Muscle layer of colon (tissue), 2 donors: ENCODE data around the gene SPATA32.

ENCODE experiments used
- H3K27ac ChIP-seq: one replicate; pipeline ENCODE4 v1.7.0; 2013; ENCODE audit warnings: low read depth, mild to moderate bottlenecking, low read length, moderate library complexity
- H3K27me3 ChIP-seq, 2 donors: one replicate each; pipeline ENCODE4 v1.7.0; 2013; ENCODE audit warnings: low read length in 2 of 2, mild to moderate bottlenecking in 2 of 2; ENCODE audit not compliant: insufficient read depth in 2 of 2, control insufficient read depth in 1 of 2
- H3K36me3 ChIP-seq: one replicate; pipeline ENCODE4 v1.7.0; 2013; ENCODE audit warnings: mild to moderate bottlenecking, low read length; ENCODE audit not compliant: insufficient read depth
- H3K4me1 ChIP-seq: one replicate; pipeline ENCODE4 v1.7.0; 2013; ENCODE audit warnings: mild to moderate bottlenecking, low read length; ENCODE audit not compliant: insufficient read depth
- H3K4me3 ChIP-seq, 2 donors: one replicate each; pipeline ENCODE4 v1.7.0; 2013; ENCODE audit warnings: low read length in 2 of 2, low read depth in 1 of 2, mild to moderate bottlenecking in 1 of 2, moderate library complexity in 1 of 2
- H3K9ac ChIP-seq: one replicate; pipeline ENCODE4 v1.7.0; 2013; ENCODE audit warnings: low read length
- H3K9me3 ChIP-seq: one replicate; pipeline ENCODE4 v1.7.0; 2013; ENCODE audit warnings: mild to moderate bottlenecking, low read length
- donor health status: abdominal sarcoma.
- donor health status: Adenocarcinoma of cecum.

SPATA32 gene

DNA sequence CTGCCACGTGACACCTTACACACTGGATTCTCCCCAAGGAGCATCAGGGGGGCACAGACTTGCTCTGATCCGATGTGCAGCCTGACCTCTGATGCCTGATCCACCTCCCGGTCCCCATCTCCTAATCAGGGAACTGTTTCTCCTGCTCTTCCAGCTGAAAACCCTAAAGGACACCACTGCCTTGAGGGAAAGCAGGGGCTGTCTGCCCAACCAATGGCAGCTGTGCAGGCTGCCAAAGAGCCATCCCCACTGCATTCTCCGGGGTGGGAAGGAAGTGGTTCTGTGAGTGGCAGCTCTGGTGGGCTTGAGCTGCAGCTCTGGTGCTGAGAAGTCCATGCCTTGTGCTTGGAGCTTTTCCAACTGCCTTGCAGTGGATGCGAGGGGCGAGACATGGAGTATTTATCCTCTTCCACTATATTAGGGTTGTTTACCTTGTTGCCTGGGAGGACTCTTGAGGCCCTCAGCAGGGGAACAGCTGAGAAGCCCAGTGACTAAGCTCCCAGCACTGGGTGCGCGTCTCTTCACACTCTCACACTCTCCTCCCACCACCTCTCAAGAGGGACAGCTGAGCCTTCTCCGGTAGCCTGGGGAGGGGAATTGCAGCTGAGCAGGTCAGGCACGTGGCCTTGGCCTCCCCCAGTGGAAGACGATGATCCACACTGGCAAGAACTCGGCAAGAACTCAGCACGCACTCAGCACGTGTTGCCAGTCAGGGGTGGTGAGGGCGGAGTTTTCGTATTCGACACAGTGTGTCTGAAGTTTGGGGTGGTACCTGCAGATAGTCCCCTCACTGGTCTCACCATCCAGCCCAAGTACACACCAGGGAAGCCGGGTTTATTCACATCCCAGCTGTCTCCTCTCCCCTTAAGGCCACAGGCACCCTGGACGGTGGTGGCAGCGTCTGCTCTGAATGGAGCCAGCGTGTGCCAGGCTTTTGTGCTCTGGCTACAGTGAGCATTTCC is 21.1 kb upstream of the SPATA32 start:
- no peaks in the 10 kb centered on the region for H3K27me3 ChIP-seq
- peaks cover 64% of the 10 kb centered on the region for H3K4me1 ChIP-seq
- peak overlapping the region in 1 of 2 donors; percentile 31 for H3K4me3 ChIP-seq
- H3K27ac ChIP-seq = peak overlapping the region; percentile 85
- H3K36me3 ChIP-seq = peaks cover 58% of the 10 kb centered on the region
- no peaks in the 10 kb centered on the region for H3K9me3 ChIP-seq
- H3K9ac ChIP-seq = no peak overlapping the region

DNA sequence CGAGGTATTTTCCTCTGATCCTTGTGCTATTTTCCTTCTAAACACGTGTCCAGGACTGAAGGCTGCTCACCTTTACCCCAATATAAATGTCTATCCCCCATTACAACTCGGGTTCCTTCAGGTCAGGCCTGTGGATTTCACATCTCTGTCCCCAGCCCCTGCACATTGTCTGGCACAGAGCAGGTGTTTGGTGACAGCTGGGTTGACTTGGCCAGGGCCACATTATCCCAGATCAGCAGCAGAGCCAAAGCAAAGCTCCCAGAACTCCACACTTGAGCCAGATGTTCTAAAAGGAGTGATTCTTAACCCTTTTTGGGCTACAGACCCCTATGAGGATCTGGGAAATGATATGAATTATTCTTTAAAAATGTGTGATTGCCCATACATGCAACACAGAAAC is 18.0 kb upstream of the SPATA32 start:
- Histone ChIP-seq H3K27me3 (no peaks in the 10 kb centered on the region), H3K27ac (peak overlapping the region; percentile 19), H3K36me3 (peaks cover 38% of the 10 kb centered on the region), H3K4me1 (peaks cover 55% of the 10 kb centered on the region), H3K9me3 (no peaks in the 10 kb centered on the region), H3K9ac (no peak overlapping the region), H3K4me3 (no peak overlapping the region)

DNA sequence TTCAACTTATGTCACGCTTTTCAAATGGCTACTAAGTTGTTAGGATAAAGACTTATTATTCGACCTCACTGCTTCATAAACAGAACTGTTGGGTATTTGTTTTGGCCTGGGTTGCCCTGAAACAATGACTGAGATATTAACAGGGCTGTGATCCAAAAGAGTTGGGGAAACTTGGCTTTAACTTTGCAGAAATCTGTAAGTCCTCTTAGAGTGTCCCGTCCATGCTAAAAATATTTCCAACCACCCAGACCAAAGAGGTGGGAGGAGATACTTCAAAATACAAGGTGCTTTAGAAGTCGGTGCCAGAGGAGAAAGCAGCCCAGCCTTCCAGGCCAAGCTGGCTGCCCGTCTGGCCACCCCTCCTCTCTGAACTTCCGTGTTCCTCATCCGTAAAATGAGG is 16.1 kb upstream of the SPATA32 start:
- H3K36me3 ChIP-seq = peaks cover 37% of the 10 kb centered on the region
- no peak overlapping the region for H3K9ac ChIP-seq
- H3K27me3 ChIP-seq = no peaks in the 10 kb centered on the region
- peak overlapping the region in 1 of 2 donors; percentile 33 for H3K4me3 ChIP-seq
- no peaks in the 10 kb centered on the region for H3K9me3 ChIP-seq
- H3K4me1 ChIP-seq = peaks cover 36% of the 10 kb centered on the region
- H3K27ac ChIP-seq = peak overlapping the region; percentile 77

DNA sequence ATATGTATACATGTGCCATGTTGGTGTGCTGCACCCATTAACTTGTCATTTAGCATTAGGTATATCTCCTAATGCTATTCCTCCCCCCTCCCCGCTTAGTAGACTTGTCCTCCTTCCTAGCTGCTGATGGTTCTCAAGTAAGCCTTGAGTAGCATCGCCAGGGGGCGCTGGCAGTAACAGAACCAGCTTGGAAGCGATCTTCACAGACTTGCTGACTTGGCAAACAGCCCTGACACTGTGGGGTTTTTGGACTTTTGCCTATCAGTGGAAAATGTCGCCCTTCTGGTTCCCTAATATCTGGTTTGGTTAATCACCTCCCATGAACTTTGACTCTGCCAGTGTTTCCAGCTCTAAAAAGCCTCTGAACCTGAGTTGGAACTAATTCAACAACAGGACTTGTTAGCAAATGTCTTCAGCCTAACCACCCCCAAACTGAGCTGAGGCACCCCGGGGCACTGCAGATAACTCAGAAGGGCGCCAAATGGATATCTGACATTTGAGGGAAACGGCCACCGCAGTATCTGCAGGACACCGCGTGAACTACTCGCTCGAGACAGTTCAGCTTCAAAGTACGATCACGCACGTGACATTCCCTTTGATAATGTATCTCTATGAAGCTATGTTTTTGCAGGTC is 15.4 kb upstream of the SPATA32 start:
- H3K9ac ChIP-seq = peak overlapping the region; percentile 12
- H3K4me3 ChIP-seq = peak overlapping the region in 1 of 2 donors; percentile 33
- H3K9me3 ChIP-seq = no peaks in the 10 kb centered on the region
- peaks cover 38% of the 10 kb centered on the region for H3K36me3 ChIP-seq
- H3K27ac ChIP-seq = peak overlapping the region; percentile 77
- peaks cover 29% of the 10 kb centered on the region for H3K4me1 ChIP-seq
- no peaks in the 10 kb centered on the region for H3K27me3 ChIP-seq

DNA sequence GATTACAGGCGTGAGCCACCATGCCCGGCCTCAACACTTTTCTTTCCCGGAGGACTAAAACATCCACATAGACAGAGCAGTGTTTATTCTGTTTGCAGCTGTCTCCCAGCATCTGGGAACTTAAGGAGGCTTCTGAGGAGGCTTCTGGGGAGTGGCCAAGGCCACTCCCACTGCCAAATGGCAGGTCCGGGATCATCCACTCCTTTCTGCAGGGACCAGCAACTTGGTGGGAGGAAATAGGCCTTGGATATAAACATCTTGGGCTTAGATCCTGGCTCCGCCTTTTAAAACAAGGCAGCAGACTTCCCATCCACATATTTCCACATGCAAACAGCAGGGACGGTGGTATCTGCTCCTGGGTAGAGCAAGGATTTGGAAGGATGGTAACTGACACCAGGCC is 14.1 kb upstream of the SPATA32 start:
- peaks cover 26% of the 10 kb centered on the region for H3K4me1 ChIP-seq
- no peak overlapping the region for H3K27ac ChIP-seq
- H3K27me3 ChIP-seq = no peaks in the 10 kb centered on the region
- peaks cover 37% of the 10 kb centered on the region for H3K36me3 ChIP-seq
- H3K9ac ChIP-seq = no peak overlapping the region
- no peak overlapping the region for H3K4me3 ChIP-seq
- H3K9me3 ChIP-seq = no peaks in the 10 kb centered on the region

DNA sequence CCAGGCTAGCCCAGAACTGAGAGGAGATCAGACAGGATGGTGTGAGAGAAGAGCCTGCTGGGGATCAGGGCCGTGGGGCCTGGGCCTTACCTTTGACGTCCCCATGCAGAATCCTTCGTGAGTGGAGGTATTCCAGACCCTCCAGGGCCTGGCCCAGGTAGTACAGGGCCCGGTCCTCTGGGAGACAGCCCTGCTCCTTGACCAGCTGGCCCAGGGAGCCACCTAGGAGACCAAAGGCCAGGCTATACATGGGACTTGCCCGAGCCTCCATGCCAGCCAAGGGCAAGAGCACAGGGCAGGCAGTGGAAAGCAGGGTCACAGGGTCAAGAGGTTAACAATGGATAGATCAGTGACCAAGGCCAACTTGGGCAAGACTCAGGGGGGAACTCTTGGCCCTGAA is 12.1 kb upstream of the SPATA32 start:
- Histone ChIP-seq H3K4me1 (peaks cover 19% of the 10 kb centered on the region), H3K36me3 (peaks cover 45% of the 10 kb centered on the region), H3K27ac (no peak overlapping the region), H3K4me3 (no peak overlapping the region), H3K27me3 (no peaks in the 10 kb centered on the region), H3K9me3 (no peaks in the 10 kb centered on the region), H3K9ac (no peak overlapping the region)

DNA sequence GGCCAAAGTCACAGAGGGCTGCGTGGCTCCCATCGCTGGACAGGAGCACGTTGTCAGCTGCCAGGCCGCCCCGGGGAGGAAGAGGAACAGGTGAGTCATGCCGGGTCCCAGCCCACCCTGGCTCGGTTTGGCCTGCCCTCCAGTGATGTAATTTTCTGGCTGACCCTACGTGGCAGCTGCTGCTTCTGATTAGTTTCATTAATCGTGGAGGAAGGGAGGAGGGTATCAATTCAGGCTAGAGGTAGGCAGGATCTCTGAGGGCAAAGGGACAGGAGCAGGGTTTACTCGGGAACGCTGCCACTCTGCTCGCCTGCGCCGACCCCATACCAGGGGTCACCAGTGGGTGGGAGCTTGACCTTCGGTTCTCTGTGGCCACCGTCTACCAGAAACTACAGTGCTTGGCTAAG is 11.7 kb upstream of the SPATA32 start:
- Histone ChIP-seq H3K27ac (no peak overlapping the region), H3K9me3 (no peaks in the 10 kb centered on the region), H3K36me3 (peaks cover 50% of the 10 kb centered on the region), H3K9ac (no peak overlapping the region), H3K4me3 (no peak overlapping the region), H3K4me1 (peaks cover 14% of the 10 kb centered on the region), H3K27me3 (no peaks in the 10 kb centered on the region)

DNA sequence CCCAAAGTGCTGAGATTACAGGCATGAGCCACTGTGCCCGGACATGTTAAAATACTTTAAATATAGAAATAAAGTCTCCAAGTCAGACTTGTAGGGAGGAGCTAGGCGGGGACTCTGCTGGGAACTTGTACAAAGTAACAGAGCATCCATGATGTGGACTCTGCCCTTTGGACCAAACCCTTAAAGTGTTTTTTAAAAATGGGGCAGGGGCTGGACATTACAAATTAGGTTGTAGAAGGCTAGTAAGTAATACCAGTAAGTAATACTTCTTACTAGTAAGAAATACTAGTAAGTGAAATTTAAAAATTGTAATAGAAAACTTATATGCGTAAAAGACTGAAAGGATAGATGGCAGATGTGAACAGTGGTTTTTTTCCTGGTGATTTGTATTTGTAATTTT is 9.7 kb upstream of the SPATA32 start:
- H3K36me3 ChIP-seq = peaks cover 68% of the 10 kb centered on the region

DNA sequence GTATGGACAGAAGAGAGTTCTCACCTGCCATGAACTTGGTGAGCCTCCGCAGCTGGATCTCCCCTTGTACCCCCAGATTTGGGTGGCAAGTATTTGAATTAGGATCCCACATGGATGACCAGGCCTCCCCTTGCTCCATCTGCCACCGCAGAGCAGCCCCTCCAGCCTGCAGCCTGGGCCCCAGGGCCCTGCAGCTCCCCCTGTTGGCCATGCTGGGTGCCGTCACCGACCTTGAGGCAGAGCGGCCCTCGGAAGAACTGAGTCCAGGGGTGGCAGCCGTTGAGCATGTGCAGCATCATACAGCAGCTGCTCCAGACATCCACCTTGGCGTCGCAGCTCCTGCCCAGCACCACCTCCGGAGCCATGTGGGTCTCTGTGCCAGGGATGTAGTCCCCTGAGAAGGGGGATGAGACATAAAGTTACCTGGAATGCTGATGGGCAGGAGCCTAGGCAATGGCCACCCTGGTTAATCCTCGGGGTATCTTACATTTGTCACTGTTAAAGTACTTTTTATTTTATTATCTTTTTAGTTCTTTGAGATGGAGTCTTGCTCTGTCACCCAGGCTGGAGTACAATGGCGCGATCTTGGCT is 9.0 kb upstream of the SPATA32 start:
- peaks cover 74% of the 10 kb centered on the region for H3K36me3 ChIP-seq
- no peak overlapping the region for H3K27ac ChIP-seq
- H3K9me3 ChIP-seq = no peaks in the 10 kb centered on the region
- H3K27me3 ChIP-seq = no peaks in the 10 kb centered on the region
- no peak overlapping the region for H3K9ac ChIP-seq
- no peaks in the 10 kb centered on the region for H3K4me1 ChIP-seq
- H3K4me3 ChIP-seq = no peak overlapping the region

More for the DNA sequence above, 9.7 kb upstream of the SPATA32 start:
- Histone ChIP-seq H3K27me3 (no peaks in the 10 kb centered on the region), H3K4me1 (no peaks in the 10 kb centered on the region), H3K4me3 (no peak overlapping the region), H3K27ac (no peak overlapping the region), H3K9ac (no peak overlapping the region), H3K9me3 (no peaks in the 10 kb centered on the region)

DNA sequence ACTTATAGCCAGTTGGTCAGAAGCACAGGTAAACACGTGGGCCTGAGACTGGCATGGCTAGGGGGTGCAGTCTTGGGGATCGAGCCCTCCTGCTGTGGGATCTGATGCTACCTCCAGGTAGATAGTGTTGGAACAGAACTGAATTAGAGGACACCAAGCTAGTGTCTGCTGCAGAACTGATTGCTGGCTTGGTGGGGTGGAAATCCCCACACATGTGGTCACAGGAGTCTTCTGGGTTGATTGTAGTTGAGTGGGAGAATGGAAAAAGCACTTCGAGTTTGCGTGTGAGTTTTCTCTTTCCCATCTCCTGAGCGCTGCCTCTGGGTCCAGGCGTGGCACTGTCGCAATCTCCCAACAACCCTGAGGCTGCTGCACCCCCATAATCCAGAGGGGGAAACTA is 8.0 kb upstream of the SPATA32 start:
- H3K36me3 ChIP-seq = peaks cover 82% of the 10 kb centered on the region
- no peaks in the 10 kb centered on the region for H3K9me3 ChIP-seq
- no peaks in the 10 kb centered on the region for H3K27me3 ChIP-seq
- no peak overlapping the region for H3K9ac ChIP-seq
- no peaks in the 10 kb centered on the region for H3K4me1 ChIP-seq
- no peak overlapping the region for H3K27ac ChIP-seq
- no peak overlapping the region for H3K4me3 ChIP-seq

DNA sequence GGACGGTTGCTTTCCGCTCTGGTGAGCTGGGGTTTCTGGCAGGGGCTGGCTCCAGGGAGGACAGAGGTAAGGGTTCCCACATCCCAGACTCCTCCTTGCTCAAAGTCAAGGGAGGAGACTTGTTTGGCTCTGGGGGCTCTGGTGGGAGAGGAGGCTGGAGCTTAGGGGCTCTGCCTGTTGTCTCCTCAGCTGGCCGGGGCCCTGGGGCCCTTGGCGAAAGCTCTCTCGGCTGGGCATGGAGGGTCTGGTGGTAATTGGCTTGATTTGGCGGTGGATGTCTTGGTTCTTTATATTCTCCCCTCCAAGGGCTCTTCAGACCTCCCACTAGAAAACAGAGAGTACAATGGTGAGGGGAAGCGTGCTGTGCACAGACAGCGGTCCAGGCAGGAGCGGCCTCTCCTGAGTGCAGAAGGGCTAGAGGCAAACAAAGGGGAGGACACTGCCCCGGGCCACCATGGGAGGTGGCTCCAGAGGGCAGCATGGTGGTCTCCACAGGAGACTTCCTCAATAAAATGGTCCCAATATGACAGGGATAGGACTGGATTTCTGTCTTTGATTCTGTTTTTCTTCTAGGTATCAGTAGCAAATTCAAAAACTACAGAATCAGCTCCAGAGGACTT is 5.7 kb upstream of the SPATA32 start:
- Histone ChIP-seq H3K27me3 (no peaks in the 10 kb centered on the region), H3K27ac (no peak overlapping the region), H3K9me3 (no peaks in the 10 kb centered on the region), H3K36me3 (peaks cover 82% of the 10 kb centered on the region), H3K9ac (no peak overlapping the region), H3K4me1 (peaks cover 7% of the 10 kb centered on the region), H3K4me3 (no peak overlapping the region)
